GM12878 (cell line): Measurements from ENCODE around the gene NECAB2. TPM values are rescaled to one million over a fixed set of nuclear protein-coding genes. Genes with fewer than 3 reads are reported as not detected.

Experiments
- ATAC-seq: fragments of 200-7000 bp; cut with Tn5 transposase; 3 replicates; pipeline ENCODE4 v1.9.1; 2020; ENCODE audit warnings: mild to moderate bottlenecking, moderate library complexity
- BruUV-seq: library from RNA; stranded (reverse); fragments of 400-500 nt; replicated peaks from 2 replicates; lab custom pipeline; 2021; lab: Mats Ljungman, UMichigan
- CTCF ChIA-PET: fragments of 300-600 bp; sonication (Branson Sonifier 250); formaldehyde crosslinking; extraction: SDS; loops from one replicate; lab custom pipeline; 2021; ENCODE audit warnings: inconsistent platforms; lab: Yijun Ruan, JAX
- POLR2A ChIA-PET: fragments of 350-600 bp; formaldehyde crosslinking; extraction: SDS; loops from one replicate; lab custom pipeline; 2021; ENCODE audit warnings: inconsistent platforms; lab: Charles Lee
- RAD21 ChIA-PET: fragments of 300-600 bp; sonication (Branson Sonifier 250); formaldehyde crosslinking; loops from one replicate; lab custom pipeline; 2023; ENCODE audit warnings: antibody characterized with exemption; ENCODE audit not compliant: unreplicated experiment; lab: Charles Lee
- SMC1A ChIA-PET: fragments of 300-600 bp; sonication (Branson Sonifier 250); formaldehyde crosslinking; loops from one replicate; lab custom pipeline; 2023; ENCODE audit not compliant: unreplicated experiment, uncharacterized antibody; lab: Charles Lee
- DNase-seq: peaks from one replicate; pipeline ENCODE4 v3.0.0-alpha.2; 2011; ENCODE audit warnings: low read depth, low spot score
- FAIRE-seq: peaks from 3 replicates; lab custom pipeline; 2011; peaks lifted over from hg19 to GRCh38; lab: Jason Lieb, UNC
- H2AFZ ChIP-seq: 2 replicates; pipeline ENCODE4 v1.6.0; 2011; ENCODE audit warnings: low read depth, low read length, control low read depth; ENCODE audit not compliant: control insufficient read depth
- H3K27ac ChIP-seq: 2 replicates; pipeline ENCODE4 v1.5.1; 2011; ENCODE audit warnings: control low read depth; ENCODE audit not compliant: control insufficient read depth, insufficient read depth
- H3K27me3 ChIP-seq, 2 experiments: replicated peaks in 1 of 2; 2 replicates each; pipeline versions ENCODE4 v1.6.0 to v1.6.1; 2011; ENCODE audit warnings: low read length in 1 of 2; ENCODE audit not compliant: control insufficient read depth in 2 of 2, insufficient read depth in 2 of 2
- H3K36me3 ChIP-seq, 2 experiments: 2 replicates each; pipeline ENCODE4 v1.5.1; 2011; ENCODE audit warnings: low read length in 1 of 2; ENCODE audit not compliant: control insufficient read depth in 2 of 2, insufficient read depth in 2 of 2
- H3K4me1 ChIP-seq: 2 replicates; pipeline ENCODE4 v1.6.1; 2011; ENCODE audit warnings: mild to moderate bottlenecking, low read length, moderate library complexity, mixed read lengths; ENCODE audit not compliant: control insufficient read depth, insufficient read depth
- H3K4me2 ChIP-seq: 2 replicates; pipeline ENCODE4 v1.6.0; 2011; ENCODE audit warnings: control low read depth; ENCODE audit not compliant: control insufficient read depth, insufficient read depth
- H3K4me3 ChIP-seq: fragments of 200-600 bp; sonication (generic); 2 replicates; pipeline ENCODE4 v1.5.1; 2016
- H3K79me2 ChIP-seq: 2 replicates; pipeline ENCODE4 v1.6.0; 2011; ENCODE audit warnings: low read length; ENCODE audit not compliant: control insufficient read depth, insufficient read depth
- H3K9ac ChIP-seq: 2 replicates; pipeline ENCODE4 v1.8.0; 2011; ENCODE audit warnings: low read length, control low read depth, mixed read lengths; ENCODE audit not compliant: control insufficient read depth, insufficient read depth
- H3K9me3 ChIP-seq: replicated peaks from 3 replicates; pipeline ENCODE4 v1.5.1; 2011; ENCODE audit warnings: mild to moderate bottlenecking, low read length; ENCODE audit not compliant: control insufficient read depth, insufficient read depth
- H4K20me1 ChIP-seq: 2 replicates; pipeline ENCODE4 v1.6.0; 2011; ENCODE audit not compliant: control insufficient read depth, insufficient read depth
- MEF2A ChIP-seq: IDR thresholded peaks from 2 replicates; pipeline ENCODE4 v1.6.1; 2011; ENCODE audit warnings: low read depth, mild to moderate bottlenecking, low read length, moderate library complexity; ENCODE audit not compliant: insufficient read depth
- MEF2B ChIP-seq: fragments of 450-650 bp; IDR thresholded peaks from 2 replicates; pipeline ENCODE4 v1.6.1; 2018; ENCODE audit warnings: mild to moderate bottlenecking, moderate library complexity; ENCODE audit not compliant: partially characterized antibody, poor library complexity, severe bottlenecking
- NFXL1 ChIP-seq: fragments of 450-650 bp; IDR thresholded peaks from 2 replicates; pipeline ENCODE4 v1.6.1; 2017; ENCODE audit warnings: antibody characterized with exemption, mild to moderate bottlenecking, borderline replicate concordance
- RB1 ChIP-seq: fragments of 450-650 bp; formaldehyde crosslinking; IDR thresholded peaks from 2 replicates; pipeline ENCODE4 v1.6.1; 2017; ENCODE audit warnings: mild to moderate bottlenecking, borderline replicate concordance
- RFX5 ChIP-seq: IDR thresholded peaks from 2 replicates; pipeline ENCODE4 v1.6.1; 2011; ENCODE audit warnings: low read depth, low read length, improper control_type of control experiment
- TCF3 ChIP-seq: IDR thresholded peaks from 2 replicates; pipeline ENCODE4 v1.6.1; 2012; ENCODE audit warnings: low read depth, mild to moderate bottlenecking, low read length, borderline replicate concordance; ENCODE audit not compliant: insufficient read depth
- TCF7 ChIP-seq: IDR thresholded peaks from 2 replicates; pipeline ENCODE4 v1.6.1; 2014; ENCODE audit warnings: antibody characterized with exemption, borderline replicate concordance
- WGBS: methylation state at CpG from one replicate; pipeline ENCODE4 v1.1.6; 2016; ENCODE audit warnings: low lambda C conversion rate; ENCODE audit not compliant: insufficient replicate concordance, insufficient coverage; ENCODE audit errors: missing lambda C conversion rate; 5-methylcytosine and 5-hydroxymethylcytosine counted together
- in situ Hi-C: fragments of 300-500 bp; cut with MboI; formaldehyde crosslinking; loops from 9 replicates; pipeline ENCODE4 v1.14.3; 2018; ENCODE audit warnings: mixed read lengths
- intact Hi-C: fragments of 100-400 bp; cut with micrococcal nuclease; formaldehyde crosslinking; loops from one replicate; pipeline ENCODE4 v1.14.2; 2022; ENCODE audit not compliant: unreplicated experiment
- polyA plus RNA-seq, 11 experiments: library from polyadenylated mRNA; depleted of rRNA in 4 of 11; unstranded in 6 of 11; stranded (reverse) in 5 of 11; fragments of >200 nt; fragmentation: Nextera tagmentation in 4 of 11; fragmentation: Illumina TruSeq in 1 of 11; extraction: Ambion mirVana in 4 of 11; extraction: Trizol in 1 of 11; gene quantifications; 1 replicate in 1 of 11; 2 replicates in 10 of 11; pipeline versions ENCODE4 v1.2.1 to v1.2.3, GENCODE V29; 2011 to 2016; ENCODE audit warnings: inconsistent platforms in 2 of 11, missing spikeins in 2 of 11, low read depth in 1 of 11
- total RNA-seq, 4 experiments: library from RNA; depleted of rRNA in 3 of 4; stranded (reverse); fragments of >200 nt in 3 of 4; fragmentation: Illumina TruSeq in 1 of 4; extraction: Trizol in 1 of 4; gene quantifications; 2 replicates each; pipeline versions ENCODE4 v1.2.1 to v1.2.3, GENCODE V29; 2013 to 2021

Gene NECAB2
- total and polyA plus RNA-seq, 10 of the 15 experiments (the other 5 are each of a cell fraction or from before 2014, with no cell fraction given) = not detected

DNA sequence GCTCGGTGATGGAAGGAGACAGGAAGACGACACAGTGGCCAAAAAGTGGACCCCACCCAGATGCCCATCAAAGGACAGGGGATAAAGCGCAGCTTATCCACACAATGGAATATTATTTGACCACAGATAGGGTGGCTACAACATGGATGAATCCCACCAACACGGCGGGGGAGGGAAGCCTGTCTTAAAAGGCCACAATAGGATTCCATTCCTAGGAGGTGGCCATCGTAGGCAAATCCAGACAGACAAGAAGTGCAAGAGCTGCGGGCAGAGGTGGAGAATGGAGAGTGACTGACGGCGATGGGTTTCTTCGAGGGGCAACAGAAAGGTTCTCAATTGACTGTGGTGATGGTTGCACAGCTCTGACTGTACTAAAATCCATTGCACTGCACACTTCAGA, 58.6 kb downstream of the NECAB2 start:
- intact Hi-C loops = no loop called here
- DNase-seq (no peak), ATAC-seq (no peak), FAIRE-seq (no peak)
- no TSS peak for BruUV-seq
- H3K9me3 ChIP-seq = no peaks in the 10 kb centered on the region; the same call in 1 of the 3 replicates
- POLR2A ChIA-PET = no interaction called here
- H3K4me1 ChIP-seq = no peaks in the 10 kb centered on the region
- 59% methylated on average over 10 of the region's 10 CpGs for WGBS
- no peak overlapping the region for H3K4me3 ChIP-seq
- H3K79me2 ChIP-seq = no peaks in the 10 kb centered on the region
- no peaks in the 10 kb centered on the region for H4K20me1 ChIP-seq
- no peak overlapping the region for H2AFZ ChIP-seq
- no peaks in the 10 kb centered on the region for H3K36me3 ChIP-seq
- RAD21 ChIA-PET = no interaction called here
- CTCF ChIA-PET = no interaction called here
- H3K4me2 ChIP-seq = no peak overlapping the region
- TF ChIP-seq RFX5 = no peak
- TF ChIP-seq MEF2B = no peak
- no peak for TF ChIP-seq TCF3
- TF ChIP-seq MEF2A = no peak
- no peak for TF ChIP-seq RB1
- no peak for TF ChIP-seq TCF7
- H3K27me3 ChIP-seq = no peaks in the 10 kb centered on the region
- H3K9ac ChIP-seq = no peak overlapping the region
- SMC1A ChIA-PET = no interaction called here
- in situ Hi-C loops = no loop called here
- no peak overlapping the region for H3K27ac ChIP-seq

DNA sequence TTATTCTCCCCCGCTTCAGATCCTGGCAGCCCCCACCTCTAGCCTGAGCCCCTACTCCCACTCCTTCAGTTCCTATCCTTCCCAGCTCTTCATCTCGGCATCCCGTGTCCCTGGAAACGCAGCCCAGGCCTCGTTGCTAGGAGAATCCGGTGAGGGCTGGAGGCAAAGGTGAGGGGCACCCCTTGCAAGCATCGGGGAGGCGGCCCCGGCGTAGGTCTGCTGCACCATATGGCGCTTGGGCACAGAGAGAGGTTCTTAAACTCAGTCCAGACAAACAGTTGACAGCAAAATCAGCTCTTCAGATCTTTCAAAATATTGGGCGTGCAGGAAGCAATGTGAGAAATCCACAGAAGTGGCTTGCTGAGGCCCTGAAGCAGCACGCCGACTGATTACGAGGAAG, 59.6 kb downstream of the NECAB2 start:
- ChIA-PET CTCF (no interaction called here), SMC1A (no interaction called here), RAD21 (no interaction called here), POLR2A (no interaction called here)
- in situ Hi-C loops = no loop called here
- Histone ChIP-seq H3K4me3 (no peak overlapping the region), H2AFZ (no peak overlapping the region), H3K4me2 (no peak overlapping the region), H3K79me2 (no peaks in the 10 kb centered on the region), H3K9ac (no peak overlapping the region), H3K9me3 (no peaks in the 10 kb centered on the region), H3K27me3 (no peaks in the 10 kb centered on the region), H3K36me3 (no peaks in the 10 kb centered on the region), H3K4me1 (no peaks in the 10 kb centered on the region), H3K27ac (no peak overlapping the region), H4K20me1 (no peaks in the 10 kb centered on the region)
- FAIRE-seq (no peak), DNase-seq (no peak), ATAC-seq (no peak)
- no peak for TF ChIP-seq NFXL1
- 56% methylated on average over 14 of the region's 15 CpGs for WGBS
- no TSS peak for BruUV-seq
- intact Hi-C loops = no loop called here
